Measurements from ENCODE around the gene RRAS.

GRCh38 chr19:49594993-49595818 lies 44.7 kb downstream of the RRAS start:
- TF ChIP-seq CTCF (IDR thresholded peaks at IDR 0.05) (no peak), POLR2A (IDR thresholded peaks at IDR 0.05) (no peak)

All from Peyer's patch (tissue), 4 donors.